Thoracic aorta (tissue), 2 donors: Measurements from ENCODE around the gene TREM1. TPM values are rescaled to one million over a fixed set of nuclear protein-coding genes. Genes with fewer than 3 reads are reported as not detected.

Experiments used
- ATAC-seq: fragments of 150-250 bp; one replicate; pipeline ENCODE4 v1.8.0; 2017; ENCODE audit warnings: low read depth; ENCODE audit not compliant: insufficient number of reproducible peaks, low FRiP score
- DNase-seq: peaks from one replicate; pipeline ENCODE4 v3.0.0-alpha.2; 2020; ENCODE audit warnings: low spot score
- H3K27ac ChIP-seq, 2 donors: fragments of 200-600 bp; sonication (generic); 1 replicate in 1 of 2; 2 replicates in 1 of 2; pipeline ENCODE4 v1.5.1; 2016; ENCODE audit warnings: mild to moderate bottlenecking in 2 of 2, moderate library complexity in 2 of 2
- H3K27me3 ChIP-seq: fragments of 200-600 bp; sonication (generic); replicated peaks from 2 replicates; pipeline ENCODE4 v1.6.0; 2016; ENCODE audit warnings: mild to moderate bottlenecking; ENCODE audit not compliant: insufficient read depth
- H3K36me3 ChIP-seq: fragments of 200-600 bp; sonication (generic); one replicate; pipeline ENCODE4 v1.5.1; 2016
- H3K4me1 ChIP-seq, 2 donors: fragments of 200-600 bp; sonication (generic); 1 replicate in 1 of 2; 2 replicates in 1 of 2; pipeline versions ENCODE4 v1.5.1 to v1.6.0; 2016; ENCODE audit warnings: low read depth in 2 of 2, mild to moderate bottlenecking in 1 of 2; ENCODE audit not compliant: control insufficient read depth in 1 of 2
- H3K4me3 ChIP-seq: fragments of 200-600 bp; sonication (generic); 2 replicates; pipeline ENCODE4 v1.5.1; 2016; ENCODE audit warnings: mild to moderate bottlenecking
- H3K9me3 ChIP-seq: fragments of 200-600 bp; sonication (generic); 2 replicates; pipeline ENCODE4 v1.5.1; 2016
- total RNA-seq, 2 donors: library from RNA; depleted of rRNA; stranded (reverse); fragments of >200 nt; gene quantifications; one replicate each; pipeline versions ENCODE4 v1.1.0 to v1.2.3, GENCODE V29; 2016
- TF ChIP-seq, protein P1 (sequence below): fragments of 200-600 bp; sonication (generic); IDR thresholded peaks from one replicate; pipeline ENCODE4 v1.5.1; 2019; ENCODE audit warnings: antibody characterized with exemption

TREM1 gene
- total RNA-seq, 2 donors from 2014 or later: 3.1 to 11.7 TPM

DNA sequence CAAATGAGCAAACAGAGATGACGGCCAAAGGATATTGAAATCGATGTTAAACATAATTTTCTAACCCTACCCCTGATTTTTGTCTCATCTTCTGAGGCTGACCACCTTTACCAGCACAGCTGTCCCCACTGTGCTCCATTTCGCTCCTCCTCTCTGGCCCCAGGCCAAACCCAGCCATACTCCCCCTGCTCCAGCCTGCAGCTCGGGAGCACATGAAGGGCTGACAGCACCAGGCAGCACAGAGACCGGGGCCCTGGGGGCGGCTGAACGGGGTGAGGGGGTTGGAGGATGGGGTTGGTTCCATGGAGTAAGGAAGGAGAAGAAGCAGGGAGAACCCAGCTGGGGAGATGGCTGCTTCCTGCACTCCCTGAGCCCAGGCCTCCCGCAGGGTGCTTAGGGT, 45.8 kb upstream of the TREM1 start:
- Histone ChIP-seq H3K36me3 (no peaks in the 10 kb centered on the region), H3K27ac (no peak overlapping the region), H3K27me3 (no peaks in the 10 kb centered on the region), H3K4me3 (no peak overlapping the region), H3K4me1 (no peaks in the 10 kb centered on the region), H3K9me3 (no peaks in the 10 kb centered on the region)
- ATAC-seq: no peak
- no peak for DNase-seq
- TF ChIP-seq, protein P1, sequence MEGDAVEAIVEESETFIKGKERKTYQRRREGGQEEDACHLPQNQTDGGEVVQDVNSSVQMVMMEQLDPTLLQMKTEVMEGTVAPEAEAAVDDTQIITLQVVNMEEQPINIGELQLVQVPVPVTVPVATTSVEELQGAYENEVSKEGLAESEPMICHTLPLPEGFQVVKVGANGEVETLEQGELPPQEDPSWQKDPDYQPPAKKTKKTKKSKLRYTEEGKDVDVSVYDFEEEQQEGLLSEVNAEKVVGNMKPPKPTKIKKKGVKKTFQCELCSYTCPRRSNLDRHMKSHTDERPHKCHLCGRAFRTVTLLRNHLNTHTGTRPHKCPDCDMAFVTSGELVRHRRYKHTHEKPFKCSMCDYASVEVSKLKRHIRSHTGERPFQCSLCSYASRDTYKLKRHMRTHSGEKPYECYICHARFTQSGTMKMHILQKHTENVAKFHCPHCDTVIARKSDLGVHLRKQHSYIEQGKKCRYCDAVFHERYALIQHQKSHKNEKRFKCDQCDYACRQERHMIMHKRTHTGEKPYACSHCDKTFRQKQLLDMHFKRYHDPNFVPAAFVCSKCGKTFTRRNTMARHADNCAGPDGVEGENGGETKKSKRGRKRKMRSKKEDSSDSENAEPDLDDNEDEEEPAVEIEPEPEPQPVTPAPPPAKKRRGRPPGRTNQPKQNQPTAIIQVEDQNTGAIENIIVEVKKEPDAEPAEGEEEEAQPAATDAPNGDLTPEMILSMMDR: no peak

DNA sequence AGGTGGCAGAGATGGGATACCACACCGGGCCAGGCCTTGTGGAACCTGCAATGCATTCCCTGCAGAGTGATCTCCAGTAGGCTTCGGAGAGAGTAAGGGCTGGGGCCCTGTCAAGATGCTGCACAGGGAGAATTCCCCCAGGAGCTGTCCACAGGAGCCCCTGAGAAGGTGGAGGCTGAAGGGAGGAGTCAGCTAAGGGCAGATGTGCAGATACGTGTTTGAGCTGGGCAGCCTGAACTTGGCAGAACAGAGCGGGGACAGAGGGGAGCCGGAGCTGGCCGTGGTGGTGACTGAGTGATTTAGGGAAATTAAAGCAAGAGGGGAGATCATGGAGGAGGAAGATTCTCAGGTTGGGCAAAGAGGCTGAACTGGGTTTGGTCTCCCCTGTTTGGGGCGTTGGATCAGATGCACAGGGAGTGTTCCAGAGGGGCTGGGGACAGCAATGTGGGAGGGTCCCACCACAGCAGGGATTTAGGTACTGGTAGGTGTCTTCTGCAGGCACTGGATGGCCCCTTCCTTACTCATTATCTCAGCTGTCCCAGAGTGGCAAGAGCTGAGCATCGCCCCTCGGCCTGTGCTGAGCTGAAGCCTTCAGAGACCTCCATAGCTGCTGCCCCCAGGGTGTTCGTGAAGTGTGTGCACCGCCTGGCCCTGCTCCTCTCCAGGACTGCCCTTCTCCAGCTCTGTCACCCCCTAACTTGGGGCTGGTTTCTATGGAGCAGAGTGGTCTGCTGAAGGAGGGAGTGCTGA, 45.1 kb upstream of the TREM1 start:
- Histone ChIP-seq H3K4me1 (no peaks in the 10 kb centered on the region), H3K27me3 (no peaks in the 10 kb centered on the region), H3K27ac (no peak overlapping the region), H3K4me3 (no peak overlapping the region), H3K9me3 (no peaks in the 10 kb centered on the region), H3K36me3 (no peaks in the 10 kb centered on the region)
- TF ChIP-seq, protein P1: no peak
- ATAC-seq (no peak), DNase-seq (no peak)

DNA sequence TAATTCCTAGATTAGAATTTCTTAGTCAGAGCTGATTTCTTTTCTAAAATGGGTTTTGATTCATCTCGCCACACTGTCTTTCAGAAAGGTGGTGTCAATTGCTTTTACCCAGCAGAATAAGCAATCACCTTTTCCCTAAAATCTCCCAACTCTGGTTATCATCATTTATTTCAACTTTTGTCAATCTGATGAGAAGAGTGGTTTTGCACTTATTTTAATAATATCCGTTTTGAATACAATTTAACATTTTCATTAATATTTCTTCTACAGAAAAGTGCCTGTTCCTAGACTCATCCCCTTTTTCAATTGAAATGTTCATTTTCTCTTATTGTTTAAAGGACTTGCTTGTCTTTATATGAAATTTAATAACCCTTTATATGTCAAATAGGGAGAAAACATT, 40.7 kb upstream of the TREM1 start:
- Histone ChIP-seq H3K4me3 (no peak overlapping the region), H3K4me1 (no peaks in the 10 kb centered on the region), H3K27me3 (no peaks in the 10 kb centered on the region), H3K27ac (no peak overlapping the region), H3K36me3 (no peaks in the 10 kb centered on the region), H3K9me3 (no peaks in the 10 kb centered on the region)
- ATAC-seq: no peak
- TF ChIP-seq, protein P1: no peak
- DNase-seq: no peak

DNA sequence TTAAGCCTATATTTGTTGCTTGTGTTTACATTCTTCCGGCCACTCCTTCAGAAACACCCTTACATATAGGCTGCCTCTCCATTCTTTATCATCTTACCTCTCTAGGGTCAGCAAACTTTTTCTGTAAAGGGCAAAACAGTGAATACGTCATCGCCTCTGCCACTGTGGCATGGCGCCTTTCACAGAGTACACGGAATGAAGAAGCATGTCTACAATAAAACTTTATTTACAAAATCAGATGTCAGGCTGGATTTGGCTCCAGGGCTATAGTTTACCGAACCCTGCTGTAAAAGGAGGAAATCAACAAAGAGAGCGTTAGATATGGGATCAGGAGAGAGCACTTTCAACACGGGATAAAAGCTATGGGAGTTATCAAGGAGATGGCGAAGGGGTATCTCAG, 39.6 kb upstream of the TREM1 start:
- TF ChIP-seq, protein P1: no peak
- ATAC-seq: no peak
- no peak overlapping the region for H3K4me3 ChIP-seq
- H3K36me3 ChIP-seq: no peaks in the 10 kb centered on the region
- no peaks in the 10 kb centered on the region for H3K27me3 ChIP-seq
- H3K9me3 ChIP-seq: no peaks in the 10 kb centered on the region
- no peak overlapping the region for H3K27ac ChIP-seq
- H3K4me1 ChIP-seq: no peaks in the 10 kb centered on the region
- DNase-seq: no peak

DNA sequence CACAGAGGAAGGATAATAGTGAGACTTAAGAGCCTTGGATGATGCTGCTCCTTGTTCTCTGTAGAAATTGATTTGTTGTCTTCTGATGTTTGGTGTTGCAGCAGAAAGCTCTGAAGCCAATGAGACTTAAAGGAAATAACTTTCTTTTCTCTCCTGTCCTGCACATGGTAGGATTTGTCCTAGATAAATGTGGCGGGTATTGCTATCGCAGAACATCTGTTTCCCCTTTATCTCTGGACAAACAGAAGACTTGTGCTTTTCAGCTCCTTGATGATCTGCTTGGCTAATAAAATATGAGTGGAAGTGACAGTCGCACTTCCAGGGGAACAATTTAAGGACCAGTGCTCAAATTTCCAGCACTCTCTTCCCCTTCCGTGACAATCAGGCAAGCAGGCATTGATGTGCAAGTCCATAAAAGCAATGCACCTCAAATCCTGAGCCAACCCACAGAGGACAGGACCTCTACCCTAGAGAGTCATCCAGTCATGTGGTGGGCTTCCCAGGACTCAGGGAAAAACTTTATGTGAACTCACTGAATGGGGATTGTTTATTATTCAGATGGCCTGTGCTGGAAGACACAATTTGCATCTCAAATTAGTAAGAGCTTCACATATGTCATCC, 39.1 kb upstream of the TREM1 start:
- DNase-seq (no peak), ATAC-seq (no peak)
- H3K4me3 ChIP-seq: no peak overlapping the region
- no peaks in the 10 kb centered on the region for H3K9me3 ChIP-seq
- no peaks in the 10 kb centered on the region for H3K4me1 ChIP-seq
- no peaks in the 10 kb centered on the region for H3K36me3 ChIP-seq
- H3K27me3 ChIP-seq: no peaks in the 10 kb centered on the region
- TF ChIP-seq, protein P1: no peak
- H3K27ac ChIP-seq: no peak overlapping the region
